Spleen (tissue), 11 donors: ENCODE results near the gene DDX27. TPM values are rescaled to one million over a fixed set of nuclear protein-coding genes. Genes with fewer than 3 reads are reported as not detected.
A peak's percentile ranks its signal among the peaks of the same experiment; 100 is the strongest.

Experiments used
- DNase-seq: peaks from one replicate; pipeline ENCODE4 v3.0.0-alpha.2; 2020
- H3K27ac ChIP-seq, 8 donors: fragments of 200-600 bp; sonication (generic) in 7 of 8; 1 replicate in 4 of 8; 2 replicates in 4 of 8; pipeline versions ENCODE4 v1.5.0 to v1.8.0; 2016 to 2021; ENCODE audit warnings: inconsistent platforms in 4 of 8, mild to moderate bottlenecking in 4 of 8, moderate library complexity in 1 of 8
- H3K27me3 ChIP-seq, 7 donors: fragments of 200-600 bp; sonication (generic) in 6 of 7; replicated peaks in 1 of 7; 1 replicate in 4 of 7; 2 replicates in 3 of 7; pipeline versions ENCODE4 v1.5.0 to v1.8.0; 2016 to 2021; ENCODE audit warnings: inconsistent platforms in 3 of 7, mild to moderate bottlenecking in 1 of 7
- H3K36me3 ChIP-seq, 6 donors: fragments of 200-600 bp; sonication (generic) in 5 of 6; 1 replicate in 4 of 6; 2 replicates in 2 of 6; pipeline versions ENCODE4 v1.5.0 to v1.8.0; 2016 to 2021; ENCODE audit warnings: inconsistent platforms in 2 of 6
- H3K4me1 ChIP-seq, 6 donors: fragments of 200-600 bp; sonication (generic) in 5 of 6; 1 replicate in 3 of 6; 2 replicates in 3 of 6; pipeline versions ENCODE4 v1.5.0 to v1.8.0; 2016 to 2021; ENCODE audit warnings: inconsistent platforms in 3 of 6
- H3K4me3 ChIP-seq, 8 donors: fragments of 200-600 bp; sonication (generic) in 7 of 8; 1 replicate in 4 of 8; 2 replicates in 4 of 8; pipeline versions ENCODE4 v1.5.0 to v1.8.0; 2016 to 2021; ENCODE audit warnings: inconsistent platforms in 4 of 8, mild to moderate bottlenecking in 4 of 8, moderate library complexity in 2 of 8
- H3K9me3 ChIP-seq, 8 donors: fragments of 200-600 bp; sonication (generic) in 7 of 8; 1 replicate in 4 of 8; 2 replicates in 4 of 8; pipeline versions ENCODE4 v1.5.0 to v1.8.0; 2016 to 2021; ENCODE audit warnings: inconsistent platforms in 4 of 8
- POLR2A ChIP-seq, 3 donors: fragments of 450-650 bp; IDR thresholded peaks; one replicate each; pipeline ENCODE4 v1.5.1; 2017; ENCODE audit warnings: antibody characterized with exemption in 3 of 3, mild to moderate bottlenecking in 1 of 3
- POLR2AphosphoS5 ChIP-seq, 3 donors: sonication (generic); formaldehyde crosslinking; IDR thresholded peaks; one replicate each; pipeline ENCODE4 v1.5.1; 2017; ENCODE audit warnings: antibody characterized with exemption in 3 of 3
- WGBS, 5 donors: extraction: QIAGEN DNeasy Blood & Tissue Kit in 3 of 5; methylation state at CpG; one replicate each; pipeline versions ENCODE4 v1.1.5 to v1.1.7; 2013 to 2018; 5-methylcytosine and 5-hydroxymethylcytosine counted together
- intact Hi-C: fragments of 100-400 bp; cut with DNase I; formaldehyde crosslinking; loops from one replicate; pipeline ENCODE4 v1.15.0; 2023; ENCODE audit warnings: low total_unique reads
- polyA plus RNA-seq, 3 donors: library from polyadenylated mRNA; stranded (reverse); fragments of 200-250 nt; gene quantifications; one replicate each; pipeline ENCODE4 v1.2.1, GENCODE V29; 2013
- total RNA-seq, 7 donors: library from RNA; depleted of rRNA in 3 of 7; stranded (reverse); fragments of >200 nt in 3 of 7; fragmentation: NEBNext Ultra II Directional in 4 of 7; extraction: Animal tissue kit (Norgen Biotek cat#: 25700) in 4 of 7; gene quantifications; one replicate each; pipeline versions ENCODE4 v1.1.0 to v1.2.1, GENCODE V29; 2016 to 2021
- TF ChIP-seq, protein P1 (sequence below), 11 experiments: fragments of 200-600 bp in 7 of 11; fragments of 450-650 bp in 4 of 11; sonication (generic) in 4 of 11; IDR thresholded peaks in 8 of 11; conservative IDR thresholded peaks in 3 of 11; 1 replicate in 7 of 11; 2 replicates in 4 of 11; pipeline versions ENCODE4 v1.4.0 to v1.8.0; 2016 to 2021; ENCODE audit warnings: antibody characterized with exemption in 11 of 11, inconsistent platforms in 4 of 11, mild to moderate bottlenecking in 1 of 11
- donor health status: healthy with polysubstance abuse.
- donor health status: DM: no; HTN: no; CAD: no; lungs with moderate emphysema.
- donor health status: DM: no; HTN: no; CAD: no.
- donor health status: Bipolar disorder and iron deficiency.
- donor health status: healthy.
- donor health status: DM: no; HTN: no; CAD: no.
- donor health status: DM: yes; HTN: yes; CAD: no.

DDX27 gene
- total and polyA plus RNA-seq, 10 donors: 30.2 to 39.0 (median 36.0) TPM

DNA sequence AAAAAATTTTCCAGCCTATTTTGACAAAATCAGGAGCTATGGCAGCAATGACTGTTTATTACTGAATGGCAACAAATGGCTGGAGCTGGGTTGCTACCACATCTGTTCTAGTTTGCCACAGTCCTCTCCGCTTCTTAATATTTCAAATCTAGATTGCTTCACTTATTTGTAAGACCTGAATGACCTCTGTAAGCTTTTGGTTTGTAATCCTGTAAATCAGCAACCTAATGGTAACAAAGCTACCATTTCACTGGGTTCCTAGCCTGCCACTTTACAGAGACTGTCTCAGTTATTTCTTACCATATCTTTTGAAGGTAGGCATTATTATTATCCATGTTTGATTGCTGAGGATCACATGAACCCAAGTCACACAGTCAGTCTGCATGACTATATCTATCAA, 43.2 kb downstream of the DDX27 start:
- no peak overlapping the region for H3K27ac ChIP-seq
- intact Hi-C loops: no loop called here
- no peak overlapping the region for H3K4me3 ChIP-seq
- H3K4me1 ChIP-seq: peaks cover 8 to 25% (median 19%) of the 10 kb centered on the region in 6 donors
- DNase-seq: no peak
- 37 to 100% (median 91%) methylated on average over 1 of the region's 1 CpG for WGBS, 5 donors
- TF ChIP-seq, protein P1, sequence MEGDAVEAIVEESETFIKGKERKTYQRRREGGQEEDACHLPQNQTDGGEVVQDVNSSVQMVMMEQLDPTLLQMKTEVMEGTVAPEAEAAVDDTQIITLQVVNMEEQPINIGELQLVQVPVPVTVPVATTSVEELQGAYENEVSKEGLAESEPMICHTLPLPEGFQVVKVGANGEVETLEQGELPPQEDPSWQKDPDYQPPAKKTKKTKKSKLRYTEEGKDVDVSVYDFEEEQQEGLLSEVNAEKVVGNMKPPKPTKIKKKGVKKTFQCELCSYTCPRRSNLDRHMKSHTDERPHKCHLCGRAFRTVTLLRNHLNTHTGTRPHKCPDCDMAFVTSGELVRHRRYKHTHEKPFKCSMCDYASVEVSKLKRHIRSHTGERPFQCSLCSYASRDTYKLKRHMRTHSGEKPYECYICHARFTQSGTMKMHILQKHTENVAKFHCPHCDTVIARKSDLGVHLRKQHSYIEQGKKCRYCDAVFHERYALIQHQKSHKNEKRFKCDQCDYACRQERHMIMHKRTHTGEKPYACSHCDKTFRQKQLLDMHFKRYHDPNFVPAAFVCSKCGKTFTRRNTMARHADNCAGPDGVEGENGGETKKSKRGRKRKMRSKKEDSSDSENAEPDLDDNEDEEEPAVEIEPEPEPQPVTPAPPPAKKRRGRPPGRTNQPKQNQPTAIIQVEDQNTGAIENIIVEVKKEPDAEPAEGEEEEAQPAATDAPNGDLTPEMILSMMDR (IDR thresholded peaks at IDR 0.05 in 8 of 11, conservative IDR thresholded peaks at IDR 0.05 in 3 of 11): no peak
- TF ChIP-seq POLR2A (IDR thresholded peaks at IDR 0.05): no peak
- no peak for TF ChIP-seq POLR2AphosphoS5 (IDR thresholded peaks at IDR 0.05)
- H3K9me3 ChIP-seq: no peaks in the 10 kb centered on the region
- peaks cover 6 to 98% (median 87%) of the 10 kb centered on the region in 6 donors for H3K36me3 ChIP-seq
- H3K27me3 ChIP-seq: no peaks in the 10 kb centered on the region

DNA sequence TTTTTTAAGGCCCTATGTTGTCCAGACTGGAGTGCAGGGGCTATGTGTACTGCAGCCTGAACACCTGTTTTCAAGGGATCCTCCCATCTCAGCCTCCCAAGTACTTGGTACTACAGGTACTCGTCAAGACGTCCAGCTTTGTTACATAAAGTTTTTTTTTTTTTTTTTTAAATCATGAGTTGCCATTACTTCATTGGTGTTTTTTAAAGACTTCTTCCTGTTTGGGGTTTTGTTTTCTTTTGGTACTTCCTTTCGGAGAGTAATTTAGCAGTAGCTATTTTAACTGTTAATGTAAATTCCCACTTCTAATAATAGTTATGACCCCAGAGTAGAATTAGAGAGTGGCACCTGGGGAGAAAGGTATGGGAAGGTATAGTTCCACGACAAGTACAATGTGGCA, 48.1 kb downstream of the DDX27 start:
- Histone ChIP-seq H3K4me3 (peak overlapping the region in 4 of 8 donors; percentile 4 to 59 (median 19)), H3K27ac (peak overlapping the region in 6 of 8 donors; percentile 56 to 86 (median 71)), H3K4me1 (peaks cover 34 to 74% (median 63%) of the 10 kb centered on the region in 6 donors), H3K9me3 (no peaks in the 10 kb centered on the region), H3K27me3 (no peaks in the 10 kb centered on the region), H3K36me3 (peaks cover 6 to 96% (median 73%) of the 10 kb centered on the region in 6 donors)
- intact Hi-C loops: no loop called here
- TF ChIP-seq POLR2A (IDR thresholded peaks at IDR 0.05) (no peak), POLR2AphosphoS5 (IDR thresholded peaks at IDR 0.05) (no peak)
- TF ChIP-seq, protein P1 (IDR thresholded peaks at IDR 0.05 in 8 of 11, conservative IDR thresholded peaks at IDR 0.05 in 3 of 11): no peak
- DNase-seq: no peak
- 15 to 27% (median 21%) methylated on average over 4 of the region's 4 CpGs for WGBS, 5 donors

DNA sequence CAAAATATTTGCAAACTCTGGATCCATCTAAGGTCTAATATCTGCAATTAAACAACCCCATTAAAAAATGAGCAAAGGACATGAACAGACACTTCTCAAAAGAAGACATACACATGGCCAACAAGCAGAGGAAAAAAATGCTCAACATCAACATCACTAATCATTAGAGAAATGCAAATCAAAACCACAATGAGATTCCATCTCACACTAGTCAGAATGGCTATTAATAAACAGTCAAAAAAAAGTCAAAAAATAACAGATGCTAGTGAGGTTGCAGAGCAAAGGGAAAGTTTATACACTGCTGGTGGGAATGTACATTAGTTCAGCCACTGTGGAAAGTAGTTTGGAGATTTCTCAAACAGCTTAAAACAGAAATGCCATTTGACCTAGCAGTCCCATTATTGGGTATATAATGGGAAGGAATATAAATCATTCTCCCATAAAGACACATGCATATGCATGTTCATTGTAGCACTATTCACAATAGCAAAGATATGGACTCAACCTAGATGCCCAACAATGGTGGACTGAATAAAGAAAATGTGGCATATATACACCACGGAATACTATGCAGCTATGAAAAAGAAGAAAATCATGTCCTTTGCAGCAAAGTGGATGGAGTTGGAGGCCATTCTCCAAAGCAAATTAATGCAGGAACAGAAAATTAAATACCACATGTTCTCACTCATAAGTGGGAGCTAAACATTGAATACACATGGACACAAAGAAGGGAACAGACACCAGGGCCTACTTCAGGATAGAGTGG, 49.6 kb downstream of the DDX27 start:
- Histone ChIP-seq H3K27ac (peak overlapping the region in 1 of 8 donors; percentile 70), H3K9me3 (no peaks in the 10 kb centered on the region), H3K27me3 (no peaks in the 10 kb centered on the region), H3K36me3 (peaks cover 6 to 96% (median 70%) of the 10 kb centered on the region in 6 donors), H3K4me3 (peak overlapping the region in 4 of 8 donors; percentile 9 to 59 (median 19)), H3K4me1 (peaks cover 39 to 88% (median 77%) of the 10 kb centered on the region in 6 donors)
- WGBS, 5 donors: 94 to 100% (median 97%) methylated on average over 1 of the region's 1 CpG
- no peak for DNase-seq
- no peak for TF ChIP-seq POLR2AphosphoS5 (IDR thresholded peaks at IDR 0.05)
- no peak for TF ChIP-seq POLR2A (IDR thresholded peaks at IDR 0.05)
- intact Hi-C loops: no loop called here

DNA sequence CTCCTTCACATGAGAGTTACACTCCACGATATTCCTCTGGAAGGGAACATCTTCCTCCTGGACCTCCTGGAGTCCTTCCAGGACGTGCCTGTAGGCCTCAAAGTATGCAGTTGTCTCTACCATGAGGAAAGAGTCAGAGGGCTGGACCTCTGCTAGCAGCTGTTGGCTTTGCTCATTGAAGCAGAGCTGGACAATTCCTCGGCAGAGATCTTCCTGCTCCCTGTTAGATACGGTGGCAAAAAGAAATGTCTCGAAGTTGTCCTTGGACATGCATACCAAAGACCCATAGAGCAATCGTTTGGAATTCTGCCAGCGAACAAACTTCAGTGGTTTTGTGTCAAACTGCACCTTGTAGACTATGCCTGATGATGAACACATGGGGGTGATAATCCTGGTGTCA, 51.0 kb downstream of the DDX27 start:
- no peak for DNase-seq
- Histone ChIP-seq H3K9me3 (no peaks in the 10 kb centered on the region), H3K4me1 (peaks cover 39 to 99% (median 87%) of the 10 kb centered on the region in 6 donors), H3K4me3 (peak overlapping the region in 3 of 8 donors; percentile 1 to 59 (median 6)), H3K27me3 (no peaks in the 10 kb centered on the region), H3K36me3 (peaks cover 6 to 96% (median 64%) of the 10 kb centered on the region in 6 donors), H3K27ac (peak overlapping the region in 3 of 8 donors; percentile 18 to 54 (median 37))
- intact Hi-C loops: no loop called here
- no peak for TF ChIP-seq POLR2AphosphoS5 (IDR thresholded peaks at IDR 0.05)
- no peak for TF ChIP-seq POLR2A (IDR thresholded peaks at IDR 0.05)
- TF ChIP-seq, protein P1 (IDR thresholded peaks at IDR 0.05 in 8 of 11, conservative IDR thresholded peaks at IDR 0.05 in 3 of 11): no peak
- WGBS, 5 donors: 66 to 77% (median 72%) methylated on average over 7 of the region's 7 CpGs
